HG03442 (cell line): ENCODE data around the gene IL6R.
"Not testable (repeated sequence)": the region's sequence is repeated elsewhere in the genome, so short reads cannot be mapped to it uniquely, and the experiment has no call there.

ENCODE experiments used
- ATAC-seq: cut with Tn5 transposase; IDR thresholded peaks from one replicate; pipeline ENCODE4 v1.9.1; 2021; ENCODE audit warnings: mild to moderate bottlenecking, moderate library complexity; ENCODE audit not compliant: unreplicated experiment

IL6R gene

GRCh38 chr1:154479764-154480421, 74.8 kb downstream of the IL6R start:
- no peak for ATAC-seq

GRCh38 chr1:154481053-154481452, 75.9 kb downstream of the IL6R start:
- ATAC-seq = no peak

- ATAC-seq = no peak
Measured at GRCh38 chr1:154483941-154484803, 79.0 kb downstream of the IL6R start.

GRCh38 chr1:154485106-154485505, 80.0 kb downstream of the IL6R start:
- ATAC-seq = no peak

GRCh38 chr1:154485910-154486496, 80.9 kb downstream of the IL6R start:
- no peak for ATAC-seq

GRCh38 chr1:154486756-154487155, 81.6 kb downstream of the IL6R start:
- not testable (repeated sequence) for ATAC-seq

- no peak for ATAC-seq
Measured at GRCh38 chr1:154488922-154489321, 83.8 kb downstream of the IL6R start.

GRCh38 chr1:154489695-154490274, 84.6 kb downstream of the IL6R start:
- no peak for ATAC-seq

GRCh38 chr1:154490317-154490716, 85.2 kb downstream of the IL6R start:
- ATAC-seq = no peak

- no peak for ATAC-seq
Measured at GRCh38 chr1:154492115-154492514, 87.0 kb downstream of the IL6R start.

GRCh38 chr1:154493276-154493675, 88.1 kb downstream of the IL6R start:
- ATAC-seq = no peak

- ATAC-seq = no peak
Measured at GRCh38 chr1:154495496-154496273, 90.5 kb downstream of the IL6R start.

GRCh38 chr1:154496383-154496782, 91.2 kb downstream of the IL6R start:
- ATAC-seq = no peak

- no peak for ATAC-seq
Measured at GRCh38 chr1:154497026-154497806, 92.1 kb downstream of the IL6R start.

GRCh38 chr1:154499446-154499845, 94.3 kb downstream of the IL6R start:
- ATAC-seq = no peak

GRCh38 chr1:154500533-154500932, 95.4 kb downstream of the IL6R start:
- ATAC-seq = no peak

- ATAC-seq = no peak
Measured at GRCh38 chr1:154501423-154502065, 96.4 kb downstream of the IL6R start.

GRCh38 chr1:154502066-154502743, 97.1 kb downstream of the IL6R start, which contains the start of the genes SHE and TDRD10:
TSS of gene SHE (minus strand) at chr1:154502412. CDS start at chr1:154502026, 386 bp downstream.
TSS of gene TDRD10 (plus strand) at chr1:154502219. CDS start at chr1:154506904, 4,685 bp downstream.
- ATAC-seq = no peak

- ATAC-seq = no peak
Measured at GRCh38 chr1:154502744-154503115, 97.6 kb downstream of the IL6R start.
